RWPE1 (cell line): ENCODE measurements around the gene PDZRN3.

Source experiments
- CTCF ChIA-PET: fragments of 350-600 bp; sonication (Branson Sonifier 250); formaldehyde crosslinking; extraction: SDS; loops from one replicate; lab custom pipeline; 2021; lab: Yijun Ruan, JAX
- POLR2A ChIA-PET: fragments of 400-600 bp; formaldehyde crosslinking; extraction: SDS; loops from one replicate; lab custom pipeline; 2020; ENCODE audit warnings: antibody characterized with exemption; ENCODE audit not compliant: low non-redundant PET; lab: Yijun Ruan, JAX
- DNase-seq: peaks from one replicate; pipeline ENCODE4 v3.0.0; 2012; ENCODE audit warnings: low spot score
- H3K27ac ChIP-seq: fragments of 450-650 bp; 2 replicates; pipeline ENCODE4 v1.5.1; 2017
- TF ChIP-seq, protein P1 (sequence below): fragments of 450-650 bp; conservative IDR thresholded peaks from 2 replicates; pipeline ENCODE4 v1.5.1; 2017; ENCODE audit warnings: low read depth, mild to moderate bottlenecking

PDZRN3 gene

DNA sequence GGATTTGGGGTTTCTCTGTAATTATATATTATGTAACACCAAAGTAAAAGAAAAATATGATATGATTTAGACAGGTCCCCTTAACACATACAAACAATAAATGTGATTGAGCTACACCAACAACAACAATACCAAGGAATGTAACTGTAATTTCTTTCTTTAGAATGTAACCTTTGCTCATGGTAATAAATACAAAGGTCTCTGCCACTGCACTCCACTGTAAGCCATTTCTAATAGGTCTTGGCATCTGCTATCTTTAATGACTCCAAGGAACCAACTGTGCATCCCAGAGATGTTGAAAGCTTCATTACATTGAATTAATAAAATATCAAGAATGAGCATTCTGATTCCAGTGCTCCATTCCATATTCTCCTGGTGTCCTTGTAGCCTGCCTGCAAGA lies 88.8 kb downstream of the PDZRN3 start:
- DNase-seq: no peak
- TF ChIP-seq, protein P1, sequence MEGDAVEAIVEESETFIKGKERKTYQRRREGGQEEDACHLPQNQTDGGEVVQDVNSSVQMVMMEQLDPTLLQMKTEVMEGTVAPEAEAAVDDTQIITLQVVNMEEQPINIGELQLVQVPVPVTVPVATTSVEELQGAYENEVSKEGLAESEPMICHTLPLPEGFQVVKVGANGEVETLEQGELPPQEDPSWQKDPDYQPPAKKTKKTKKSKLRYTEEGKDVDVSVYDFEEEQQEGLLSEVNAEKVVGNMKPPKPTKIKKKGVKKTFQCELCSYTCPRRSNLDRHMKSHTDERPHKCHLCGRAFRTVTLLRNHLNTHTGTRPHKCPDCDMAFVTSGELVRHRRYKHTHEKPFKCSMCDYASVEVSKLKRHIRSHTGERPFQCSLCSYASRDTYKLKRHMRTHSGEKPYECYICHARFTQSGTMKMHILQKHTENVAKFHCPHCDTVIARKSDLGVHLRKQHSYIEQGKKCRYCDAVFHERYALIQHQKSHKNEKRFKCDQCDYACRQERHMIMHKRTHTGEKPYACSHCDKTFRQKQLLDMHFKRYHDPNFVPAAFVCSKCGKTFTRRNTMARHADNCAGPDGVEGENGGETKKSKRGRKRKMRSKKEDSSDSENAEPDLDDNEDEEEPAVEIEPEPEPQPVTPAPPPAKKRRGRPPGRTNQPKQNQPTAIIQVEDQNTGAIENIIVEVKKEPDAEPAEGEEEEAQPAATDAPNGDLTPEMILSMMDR: no peak
- H3K27ac ChIP-seq: no peak overlapping the region
- ChIA-PET CTCF (no interaction called here), POLR2A (no interaction called here)

DNA sequence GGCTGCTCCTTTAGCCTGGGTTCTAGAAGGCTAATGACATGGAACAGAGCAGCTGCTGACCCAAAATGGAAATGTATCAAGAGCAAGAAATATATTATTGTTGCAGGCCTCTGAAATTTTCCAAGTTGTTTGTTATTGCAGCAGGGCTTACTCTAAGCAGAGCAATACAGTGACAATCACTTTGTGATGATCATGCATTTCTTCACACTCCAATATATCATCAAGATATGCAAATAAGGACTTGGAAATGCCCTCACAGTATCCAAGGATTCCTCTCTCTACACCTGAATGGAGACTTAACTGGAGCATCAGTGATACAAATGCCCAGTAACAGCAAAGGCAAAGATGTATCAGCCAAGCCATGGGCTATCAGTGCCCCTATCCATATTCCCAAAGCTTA lies 89.6 kb downstream of the PDZRN3 start:
- no peak for DNase-seq
- ChIA-PET CTCF (no interaction called here), POLR2A (no interaction called here)
- TF ChIP-seq, protein P1: no peak
- no peak overlapping the region for H3K27ac ChIP-seq

DNA sequence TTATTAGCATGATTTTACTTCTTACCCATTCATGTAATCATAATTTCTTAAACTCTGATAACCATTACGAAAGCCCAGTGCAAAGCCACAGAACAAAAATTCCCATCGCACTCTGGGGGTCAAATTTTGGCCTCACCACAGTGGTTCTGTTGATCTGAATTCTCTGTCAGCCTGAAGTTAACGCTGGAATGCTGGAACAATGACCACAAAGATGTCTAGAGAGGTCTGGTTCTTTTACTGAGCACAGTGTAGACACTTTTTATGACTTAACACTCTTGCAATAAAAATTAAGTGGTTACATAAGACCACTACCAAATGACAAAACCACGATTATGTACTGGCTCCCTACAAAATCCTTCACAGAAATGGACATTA lies 94.7 kb downstream of the PDZRN3 start:
- H3K27ac ChIP-seq: no peak overlapping the region
- ChIA-PET CTCF (interaction anchor here (0.6 kb wide), 1 partner anchor 53 kb away, joined by 3 read pairs; no protein-coding TSS in a partner anchor), POLR2A (no interaction called here)
- DNase-seq: no peak
- TF ChIP-seq, protein P1: no peak

- DNase-seq: no peak
- TF ChIP-seq, protein P1: no peak
- CTCF ChIA-PET: no interaction called here
- H3K27ac ChIP-seq: no peak overlapping the region
- POLR2A ChIA-PET: no interaction called here
These were observed 95.3 kb downstream of the PDZRN3 start for GRCh38 chr3:73529308-73530021.

DNA sequence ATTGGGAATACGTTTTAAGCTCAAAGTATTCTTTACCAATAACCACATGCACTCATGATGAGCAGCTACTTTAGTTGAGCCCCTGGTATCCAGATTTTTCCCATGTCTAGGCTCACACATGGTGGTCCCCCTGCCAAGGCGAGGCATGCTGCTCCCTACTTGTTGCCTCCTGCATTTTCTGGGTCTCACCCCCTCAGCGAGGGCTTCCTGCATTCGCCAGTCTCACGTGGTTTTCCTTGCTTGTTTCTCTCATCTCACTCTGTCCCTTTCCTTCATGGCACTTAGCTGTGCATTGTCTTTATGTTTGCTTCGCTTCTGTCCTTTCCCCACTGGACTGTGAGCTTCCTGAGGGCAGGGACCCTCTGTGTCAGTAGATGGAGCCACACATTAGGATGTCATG lies 99.2 kb downstream of the PDZRN3 start:
- ChIA-PET CTCF (no interaction called here), POLR2A (no interaction called here)
- TF ChIP-seq, protein P1: no peak
- no peak overlapping the region for H3K27ac ChIP-seq
- no peak for DNase-seq

GRCh38 chr3:73523661-73524060 lies 101.1 kb downstream of the PDZRN3 start:
- TF ChIP-seq, protein P1: no peak
- CTCF ChIA-PET: no interaction called here

More at GRCh38 chr3:73523661-73524060, 101.1 kb downstream of the PDZRN3 start:
- POLR2A ChIA-PET: no interaction called here
- no peak overlapping the region for H3K27ac ChIP-seq
- no peak for DNase-seq
